ENCODE results near the gene LRP2.
A peak's percentile ranks its signal among the peaks of the same experiment; 100 is the strongest.
"Not testable (repeated sequence)": the region's sequence is repeated elsewhere in the genome, so short reads cannot be mapped to it uniquely, and the experiment has no call there.

LRP2 gene

DNA sequence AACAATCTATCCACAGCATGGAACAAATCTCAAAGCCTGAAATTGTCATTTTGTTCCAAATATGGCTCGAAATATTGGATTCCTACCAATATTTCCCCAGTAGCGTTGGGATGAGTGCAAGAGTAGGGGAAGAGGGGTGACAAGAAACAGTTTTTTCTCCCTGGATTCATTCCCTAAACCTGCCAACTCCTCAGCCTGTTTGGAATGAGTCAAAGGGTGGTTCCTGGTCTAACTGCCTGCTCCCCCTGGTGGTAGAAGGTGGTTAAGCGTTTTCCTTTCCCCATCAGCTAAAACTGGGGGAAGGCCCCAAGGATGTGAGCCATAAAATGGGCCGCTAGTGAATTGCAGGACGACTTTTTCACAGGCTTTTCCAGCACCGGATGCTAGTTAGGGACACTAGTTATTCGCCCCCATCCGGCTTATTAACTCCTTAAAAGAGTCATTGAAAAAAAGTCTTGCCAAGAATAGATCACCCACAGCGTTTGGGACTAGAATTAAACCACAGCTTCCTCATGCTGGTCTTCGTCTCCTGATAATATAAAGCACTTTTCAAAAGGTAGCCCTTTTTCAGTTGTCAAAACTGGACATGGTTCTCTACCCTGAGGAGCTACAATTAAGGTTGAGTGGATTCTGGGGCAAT lies 220.5 kb downstream of the LRP2 start:
- DNase-seq, result peak in 1 of 2 donors; percentile 43
- H3K9me3 ChIP-seq, result no peaks in the 10 kb centered on the region
- no peak overlapping the region for H3K4me3 ChIP-seq
- no peaks in the 10 kb centered on the region for H3K27me3 ChIP-seq
- no peaks in the 10 kb centered on the region for H3K36me3 ChIP-seq
- no peaks in the 10 kb centered on the region for H3K4me1 ChIP-seq
- TF ChIP-seq CTCF (IDR thresholded peaks at IDR 0.05), result peak; percentile 39 to 54
- intact Hi-C loops (cut with DNase I; ENCODE audit: low total_unique reads), result no loop called here
- no peak overlapping the region for H3K27ac ChIP-seq

- Histone ChIP-seq H3K27me3 (no peaks in the 10 kb centered on the region), H3K27ac (no peak overlapping the region), H3K9me3 (no peaks in the 10 kb centered on the region), H3K4me3 (no peak overlapping the region), H3K4me1 (no peaks in the 10 kb centered on the region), H3K36me3 (no peaks in the 10 kb centered on the region)
- DNase-seq, result no peak
- TF ChIP-seq CTCF (IDR thresholded peaks at IDR 0.05), result no peak
- intact Hi-C loops (cut with DNase I; ENCODE audit: low total_unique reads), result no loop called here
Measured at GRCh38 chr2:169139993-169140767, 222.2 kb downstream of the LRP2 start.

DNA sequence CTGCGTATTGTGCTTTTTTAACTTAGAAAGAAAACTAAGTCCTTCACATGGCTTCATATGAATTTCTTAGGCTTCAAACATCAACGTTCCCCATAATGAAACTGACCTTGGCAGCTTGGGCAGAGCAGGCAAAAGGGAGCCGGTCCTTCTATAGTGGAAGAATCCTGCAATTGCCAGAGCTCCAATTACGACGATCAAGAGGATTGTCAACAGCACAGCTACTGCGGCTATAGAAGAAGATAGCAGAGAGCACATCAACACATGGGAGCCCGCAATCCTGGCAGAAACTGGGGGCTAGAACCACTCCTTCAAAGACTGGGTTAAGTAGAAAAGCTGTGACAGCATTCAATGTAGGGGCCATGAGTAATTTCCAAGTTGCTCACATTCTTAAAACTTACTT lies 223.2 kb downstream of the LRP2 start:
- intact Hi-C loops (cut with DNase I; ENCODE audit: low total_unique reads), result no loop called here
- H3K9me3 ChIP-seq, result no peaks in the 10 kb centered on the region
- H3K4me3 ChIP-seq, result no peak overlapping the region
- H3K36me3 ChIP-seq, result no peaks in the 10 kb centered on the region
- H3K27ac ChIP-seq, result no peak overlapping the region
- no peaks in the 10 kb centered on the region for H3K4me1 ChIP-seq
- DNase-seq, result no peak
- TF ChIP-seq CTCF (IDR thresholded peaks at IDR 0.05), result no peak
- no peaks in the 10 kb centered on the region for H3K27me3 ChIP-seq

GRCh38 chr2:169137924-169138323 lies 224.4 kb downstream of the LRP2 start:
- intact Hi-C loops (cut with DNase I; ENCODE audit: low total_unique reads), result no loop called here
- Histone ChIP-seq H3K27ac (no peak overlapping the region), H3K4me1 (no peaks in the 10 kb centered on the region), H3K36me3 (no peaks in the 10 kb centered on the region), H3K4me3 (no peak overlapping the region), H3K9me3 (no peaks in the 10 kb centered on the region), H3K27me3 (no peaks in the 10 kb centered on the region)
- DNase-seq, result no peak
- no peak for TF ChIP-seq CTCF (IDR thresholded peaks at IDR 0.05)

DNA sequence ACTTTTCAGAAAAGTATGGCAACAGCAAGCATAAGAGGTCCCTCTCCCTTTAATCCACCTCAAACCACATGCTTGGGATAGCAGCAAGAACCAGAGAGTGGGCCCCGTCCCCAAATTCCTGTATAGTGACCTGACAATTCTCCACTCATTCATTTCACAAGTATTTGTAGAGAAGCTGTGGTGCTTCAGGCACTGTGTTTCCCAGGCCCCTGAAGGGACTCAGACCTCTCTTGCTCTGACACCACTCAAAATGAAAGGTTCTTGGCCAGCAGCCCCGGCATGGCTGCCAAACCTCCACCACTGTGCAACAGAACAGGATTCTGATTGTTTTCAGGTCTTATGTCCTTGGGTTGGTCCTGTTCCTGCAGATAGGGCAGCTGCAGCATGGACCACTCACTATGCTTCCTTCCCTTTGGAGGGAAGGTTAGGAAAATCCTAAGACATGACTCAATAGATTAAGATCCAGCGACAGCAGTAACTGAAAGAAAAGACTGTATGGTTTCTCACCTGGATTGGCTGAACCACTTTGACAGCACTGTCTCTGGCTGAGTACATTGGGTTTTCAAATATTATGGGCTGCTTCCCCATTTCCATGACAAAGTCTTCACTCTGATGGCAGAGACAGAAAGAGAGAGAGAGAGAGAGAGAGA lies 225.3 kb downstream of the LRP2 start:
- no peak for TF ChIP-seq CTCF (IDR thresholded peaks at IDR 0.05)
- Histone ChIP-seq H3K4me3 (no peak overlapping the region), H3K27ac (no peak overlapping the region), H3K36me3 (no peaks in the 10 kb centered on the region), H3K4me1 (no peaks in the 10 kb centered on the region), H3K9me3 (no peaks in the 10 kb centered on the region), H3K27me3 (no peaks in the 10 kb centered on the region)
- DNase-seq, result no peak
- intact Hi-C loops (cut with DNase I; ENCODE audit: low total_unique reads), result no loop called here

- H3K27me3 ChIP-seq; H3K4me1 ChIP-seq; H3K4me3 ChIP-seq; DNase-seq; H3K9me3 ChIP-seq; intact Hi-C loops (cut with DNase I; ENCODE audit: low total_unique reads); H3K27ac ChIP-seq; H3K36me3 ChIP-seq: not testable (repeated sequence)
Measured at GRCh38 chr2:169136428-169136827, 225.9 kb downstream of the LRP2 start.

GRCh38 chr2:169134272-169134671 lies 228.1 kb downstream of the LRP2 start:
- H3K27ac ChIP-seq; DNase-seq; H3K4me3 ChIP-seq; H3K27me3 ChIP-seq; intact Hi-C loops (cut with DNase I; ENCODE audit: low total_unique reads); H3K9me3 ChIP-seq; H3K4me1 ChIP-seq; H3K36me3 ChIP-seq: not testable (repeated sequence)
